HG02938 (cell line): ENCODE data around the gene MEX3D.

ENCODE experiments used
- ATAC-seq: cut with Tn5 transposase; IDR thresholded peaks from one replicate; pipeline ENCODE4 v1.9.1; 2021; ENCODE audit warnings: mild to moderate bottlenecking, moderate library complexity; ENCODE audit not compliant: unreplicated experiment

The MEX3D gene

GRCh38 chr19:1505991-1506881 lies 61.9 kb downstream of the MEX3D start:
- ATAC-seq, result no peak

- no peak for ATAC-seq
Measured at GRCh38 chr19:1505012-1505411, 63.1 kb downstream of the MEX3D start.
